NB4 (cell line): ENCODE data around the gene NDUFB6.

Experiments used
- POLR2A ChIP-seq: IDR thresholded peaks from 2 replicates; pipeline ENCODE4 v1.6.1; 2011; ENCODE audit warnings: mild to moderate bottlenecking; ENCODE audit not compliant: insufficient read length; ENCODE audit errors: extremely low read depth
- TF ChIP-seq, protein P1 (sequence below): IDR thresholded peaks from 2 replicates; pipeline ENCODE4 v1.6.1; 2011; ENCODE audit warnings: low read depth, low read length
- TF ChIP-seq, protein P2 (sequence below): IDR thresholded peaks from one replicate; pipeline ENCODE4 v1.5.1; 2012; ENCODE audit warnings: low read depth, low read length

- TF ChIP-seq, protein P1, sequence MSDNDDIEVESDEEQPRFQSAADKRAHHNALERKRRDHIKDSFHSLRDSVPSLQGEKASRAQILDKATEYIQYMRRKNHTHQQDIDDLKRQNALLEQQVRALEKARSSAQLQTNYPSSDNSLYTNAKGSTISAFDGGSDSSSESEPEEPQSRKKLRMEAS, result no peak
- TF ChIP-seq, protein P2, sequence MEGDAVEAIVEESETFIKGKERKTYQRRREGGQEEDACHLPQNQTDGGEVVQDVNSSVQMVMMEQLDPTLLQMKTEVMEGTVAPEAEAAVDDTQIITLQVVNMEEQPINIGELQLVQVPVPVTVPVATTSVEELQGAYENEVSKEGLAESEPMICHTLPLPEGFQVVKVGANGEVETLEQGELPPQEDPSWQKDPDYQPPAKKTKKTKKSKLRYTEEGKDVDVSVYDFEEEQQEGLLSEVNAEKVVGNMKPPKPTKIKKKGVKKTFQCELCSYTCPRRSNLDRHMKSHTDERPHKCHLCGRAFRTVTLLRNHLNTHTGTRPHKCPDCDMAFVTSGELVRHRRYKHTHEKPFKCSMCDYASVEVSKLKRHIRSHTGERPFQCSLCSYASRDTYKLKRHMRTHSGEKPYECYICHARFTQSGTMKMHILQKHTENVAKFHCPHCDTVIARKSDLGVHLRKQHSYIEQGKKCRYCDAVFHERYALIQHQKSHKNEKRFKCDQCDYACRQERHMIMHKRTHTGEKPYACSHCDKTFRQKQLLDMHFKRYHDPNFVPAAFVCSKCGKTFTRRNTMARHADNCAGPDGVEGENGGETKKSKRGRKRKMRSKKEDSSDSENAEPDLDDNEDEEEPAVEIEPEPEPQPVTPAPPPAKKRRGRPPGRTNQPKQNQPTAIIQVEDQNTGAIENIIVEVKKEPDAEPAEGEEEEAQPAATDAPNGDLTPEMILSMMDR, result no peak
- no peak for TF ChIP-seq POLR2A
These were observed 54.7 kb downstream of the NDUFB6 start for GRCh38 chr9:32518276-32518675.
